OCI-LY3 (cell line): ENCODE measurements around the gene ERBIN.

ENCODE experiments used
- CTCF ChIP-seq: fragments of 200-600, 300-600 bp; sonication (generic); IDR thresholded peaks from 2 replicates; pipeline ENCODE4 v1.5.1; 2014; ENCODE audit warnings: antibody characterized with exemption, low read length, low read depth
- EZH2phosphoT487 ChIP-seq: fragments of 200-600 bp; shearing (Covaris generic); IDR thresholded peaks from 2 replicates; pipeline ENCODE4 v1.6.1; 2018; ENCODE audit warnings: antibody characterized with exemption, mixed run types, low read depth

GRCh38 chr5:66072031-66072430 lies 145.7 kb downstream of the ERBIN start:
- TF ChIP-seq EZH2phosphoT487: no peak
- TF ChIP-seq CTCF: no peak
